Body of pancreas (tissue), 4 donors: ENCODE measurements around the gene ESRRB. TPM values are rescaled to one million over a fixed set of nuclear protein-coding genes. Genes with fewer than 3 reads are reported as not detected.

Experiments
- ATAC-seq: fragments of 150-250 bp; one replicate; pipeline ENCODE4 v1.9.1; 2016
- DNase-seq, 4 donors: peaks; one replicate each; pipeline ENCODE4 v3.0.0-alpha.2; 2019
- H3K27ac ChIP-seq, 4 donors: fragments of 200-600 bp; sonication (generic); 1 replicate in 3 of 4; 2 replicates in 1 of 4; pipeline versions ENCODE4 v1.5.1 to v1.6.1; 2016 to 2019; ENCODE audit warnings: mild to moderate bottlenecking in 1 of 4, mixed read lengths in 1 of 4, moderate library complexity in 1 of 4
- H3K27me3 ChIP-seq, 2 donors: fragments of 200-600 bp; sonication (generic); one replicate each; pipeline ENCODE4 v1.6.0; 2016; ENCODE audit warnings: mild to moderate bottlenecking in 1 of 2
- H3K36me3 ChIP-seq, 2 donors: fragments of 200-600 bp; sonication (generic); replicated peaks in 1 of 2; 2 replicates each; pipeline ENCODE4 v1.5.1; 2016; ENCODE audit warnings: low read depth in 2 of 2; ENCODE audit not compliant: insufficient read depth in 1 of 2
- H3K4me1 ChIP-seq: fragments of 200-600 bp; sonication (generic); one replicate; pipeline ENCODE4 v1.6.0; 2016
- H3K4me3 ChIP-seq, 2 donors: fragments of 200-600 bp; sonication (generic); 1 replicate in 1 of 2; 2 replicates in 1 of 2; pipeline ENCODE4 v1.5.1; 2016 to 2019
- H3K9me3 ChIP-seq, 3 donors: fragments of 200-600 bp; sonication (generic); 1 replicate in 2 of 3; 2 replicates in 1 of 3; pipeline ENCODE4 v1.5.1; 2016
- CTCF ChIP-seq, 7 experiments: fragments of 450-650 bp in 4 of 7; fragments of 200-600 bp in 3 of 7; sonication (generic) in 3 of 7; IDR thresholded peaks; one replicate each; pipeline ENCODE4 v1.5.1; 2016 to 2019; ENCODE audit warnings: antibody characterized with exemption in 7 of 7
- POLR2A ChIP-seq, 3 donors: fragments of 450-650 bp; IDR thresholded peaks; one replicate each; pipeline ENCODE4 v1.6.1; 2016; ENCODE audit warnings: antibody characterized with exemption in 3 of 3, mild to moderate bottlenecking in 2 of 3
- WGBS, 2 donors: methylation state at CpG; one replicate each; pipeline ENCODE4 v1.1.5; 2017; 5-methylcytosine and 5-hydroxymethylcytosine counted together
- intact Hi-C: fragments of 100-400 bp; cut with DNase I; formaldehyde crosslinking; loops from one replicate; pipeline ENCODE4 v1.15.1; 2023
- total RNA-seq, 2 donors: library from RNA; depleted of rRNA; stranded (reverse); fragments of >200 nt; gene quantifications; one replicate each; pipeline ENCODE4 v1.1.0, GENCODE V29; 2016

The ESRRB gene
- total RNA-seq, 2 donors from 2014 or later, result not detected

- peak; percentile 90 for ATAC-seq
- Histone ChIP-seq H3K9me3 (no peaks in the 10 kb centered on the region), H3K4me1 (no peaks in the 10 kb centered on the region), H3K36me3 (no peaks in the 10 kb centered on the region), H3K4me3 (no peak overlapping the region), H3K27me3 (no peaks in the 10 kb centered on the region), H3K27ac (no peak overlapping the region)
- 9 to 19% methylated on average over 8 to 11 of the region's 11 CpGs for WGBS, 2 donors
- peak; percentile 72 to 75 (median 72) for DNase-seq
- no peak for TF ChIP-seq POLR2A (IDR thresholded peaks at IDR 0.05)
- peak; percentile 76 to 92 (median 89) for TF ChIP-seq CTCF (IDR thresholded peaks at IDR 0.05)
- intact Hi-C loops, result loop anchor here (10.0 kb wide), 1 partner anchor 332 kb away; no protein-coding TSS in a partner anchor
Measured at GRCh38 chr14:76386944-76387782, 11.2 kb downstream of the ESRRB start.

- Histone ChIP-seq H3K4me3 (no peak overlapping the region), H3K36me3 (no peaks in the 10 kb centered on the region), H3K9me3 (no peaks in the 10 kb centered on the region), H3K27ac (no peak overlapping the region), H3K4me1 (no peaks in the 10 kb centered on the region), H3K27me3 (no peaks in the 10 kb centered on the region)
- WGBS, 2 donors, result 86 to 88% methylated on average over 9 of the region's 9 CpGs
- intact Hi-C loops, result loop anchor here (10.0 kb wide), 1 partner anchor 335 kb away; no protein-coding TSS in a partner anchor
- ATAC-seq, result no peak
- TF ChIP-seq CTCF (IDR thresholded peaks at IDR 0.05), result no peak
- TF ChIP-seq POLR2A (IDR thresholded peaks at IDR 0.05), result no peak
- DNase-seq, result no peak
Measured at GRCh38 chr14:76389841-76390240, 13.9 kb downstream of the ESRRB start.

- Histone ChIP-seq H3K9me3 (no peaks in the 10 kb centered on the region), H3K27me3 (no peaks in the 10 kb centered on the region), H3K27ac (no peak overlapping the region), H3K4me3 (no peak overlapping the region), H3K4me1 (no peaks in the 10 kb centered on the region), H3K36me3 (no peaks in the 10 kb centered on the region)
- intact Hi-C loops, result no loop called here
- DNase-seq, result no peak
- no peak for TF ChIP-seq POLR2A (IDR thresholded peaks at IDR 0.05)
- no peak for TF ChIP-seq CTCF (IDR thresholded peaks at IDR 0.05)
- 95 to 97% methylated on average over 7 of the region's 7 CpGs for WGBS, 2 donors
- ATAC-seq, result no peak
Measured at GRCh38 chr14:76390621-76391020, 14.7 kb downstream of the ESRRB start.

- TF ChIP-seq POLR2A (IDR thresholded peaks at IDR 0.05), result no peak
- TF ChIP-seq CTCF (IDR thresholded peaks at IDR 0.05), result no peak
- Histone ChIP-seq H3K27me3 (no peaks in the 10 kb centered on the region), H3K9me3 (no peaks in the 10 kb centered on the region), H3K36me3 (no peaks in the 10 kb centered on the region), H3K4me3 (no peak overlapping the region), H3K4me1 (no peaks in the 10 kb centered on the region), H3K27ac (no peak overlapping the region)
- 78 to 88% methylated on average over 8 to 12 of the region's 12 CpGs for WGBS, 2 donors
- no peak for DNase-seq
- intact Hi-C loops, result no loop called here
- no peak for ATAC-seq
Measured at GRCh38 chr14:76391981-76392690, 16.2 kb downstream of the ESRRB start.
